HG03159 (cell line): Measurements from ENCODE around the gene ZNF200.
A peak's percentile ranks its signal among the peaks of the same experiment; 100 is the strongest.
"Not testable (repeated sequence)": the region's sequence is repeated elsewhere in the genome, so short reads cannot be mapped to it uniquely, and the experiment has no call there.

Source experiments
- ATAC-seq: cut with Tn5 transposase; IDR thresholded peaks from one replicate; pipeline ENCODE4 v1.9.1; 2021; ENCODE audit warnings: mild to moderate bottlenecking, moderate library complexity; ENCODE audit not compliant: unreplicated experiment

Gene ZNF200

GRCh38 chr16:3234857-3235561 is at the start of gene ZNF200:
Gene ZNF200, minus strand, starts transcription at chr16:3235158. Its CDS starts 1,403 bp downstream, at chr16:3233755.
- ATAC-seq: peak; percentile 92

GRCh38 chr16:3283543-3284447 is 48.8 kb upstream of the ZNF200 start:
- ATAC-seq: peak; percentile 21

DNA sequence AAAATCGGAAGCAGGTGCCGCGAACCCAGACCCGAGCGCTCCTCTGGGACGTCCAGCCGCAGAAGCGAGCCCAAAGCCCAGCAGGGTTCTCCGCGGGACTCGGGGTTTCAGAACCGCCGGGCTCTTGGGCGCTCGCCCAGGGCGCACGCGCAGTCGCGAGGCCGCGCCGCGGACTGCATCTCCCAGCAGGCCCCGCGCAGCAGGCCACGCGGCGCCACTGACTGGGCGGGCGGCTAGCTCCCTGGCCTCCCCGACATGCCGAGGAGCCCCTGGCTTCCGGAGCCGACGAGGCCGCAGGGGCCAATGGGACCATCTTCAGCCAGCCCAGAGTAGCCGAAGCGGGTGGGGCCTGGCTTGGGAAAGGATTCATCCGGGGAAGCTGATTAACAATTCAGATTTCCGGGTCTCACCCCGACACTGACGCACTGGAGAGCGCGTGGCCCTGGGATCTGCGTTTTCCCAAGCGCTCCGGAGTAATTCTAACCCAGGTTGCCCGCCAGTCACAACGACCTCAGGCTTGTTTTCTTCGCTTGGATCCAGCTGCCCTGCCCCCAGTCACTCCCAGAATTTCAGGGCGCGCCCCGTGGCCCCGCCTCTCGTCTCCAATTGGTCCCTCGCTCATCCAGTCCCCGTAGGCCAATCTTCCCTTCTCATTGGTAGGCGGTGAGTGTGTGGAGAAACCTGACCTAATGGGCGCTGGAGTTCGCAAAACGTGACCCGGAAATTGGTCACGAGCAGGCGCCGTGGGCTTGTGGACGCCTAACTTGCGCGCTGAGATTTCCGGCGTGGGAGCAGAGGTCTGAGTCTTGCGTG is 48.0 kb upstream of the ZNF200 start, which contains the start of gene ZNF263:
TSS of gene ZNF263 (plus strand) at position 762 of the 813 bp plus-strand sequence. CDS start 328 bp downstream, outside the sequence.
- ATAC-seq: peak; percentile 81

- peak; percentile 25 for ATAC-seq
Measured at GRCh38 chr16:3282103-3282729, 47.3 kb upstream of the ZNF200 start.

GRCh38 chr16:3281222-3281820 is 46.4 kb upstream of the ZNF200 start:
- no peak for ATAC-seq

GRCh38 chr16:3276679-3277078 is 41.7 kb upstream of the ZNF200 start:
- no peak for ATAC-seq

GRCh38 chr16:3274947-3275346 is 40.0 kb upstream of the ZNF200 start:
- no peak for ATAC-seq

- no peak for ATAC-seq
Measured at GRCh38 chr16:3274490-3274889, 39.5 kb upstream of the ZNF200 start.

DNA sequence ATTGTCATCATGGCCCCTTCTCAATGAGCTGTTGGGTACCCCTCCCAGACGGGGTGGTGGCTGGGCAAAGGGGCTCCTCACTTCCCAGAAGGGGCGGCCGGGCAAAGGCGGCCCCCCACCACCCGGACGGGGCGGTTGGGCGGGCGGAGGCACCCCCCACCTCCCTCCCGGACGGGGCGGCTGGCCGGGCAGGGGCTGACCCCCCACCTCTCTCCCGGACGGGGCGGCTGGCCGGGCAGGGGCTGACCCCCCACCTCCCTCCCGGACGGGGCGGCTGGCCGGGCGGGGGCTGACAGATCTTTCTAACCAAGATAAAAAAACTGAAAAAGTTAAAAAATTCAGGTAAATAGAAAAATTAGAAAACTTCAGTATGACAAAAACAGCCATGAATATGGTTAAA is 36.3 kb upstream of the ZNF200 start:
- ATAC-seq: not testable (repeated sequence)

GRCh38 chr16:3270718-3271117 is 35.8 kb upstream of the ZNF200 start:
- not testable (repeated sequence) for ATAC-seq

- ATAC-seq: no peak
Measured at GRCh38 chr16:3268294-3268693, 33.3 kb upstream of the ZNF200 start.

GRCh38 chr16:3266873-3267537 is 32.0 kb upstream of the ZNF200 start:
- no peak for ATAC-seq

DNA sequence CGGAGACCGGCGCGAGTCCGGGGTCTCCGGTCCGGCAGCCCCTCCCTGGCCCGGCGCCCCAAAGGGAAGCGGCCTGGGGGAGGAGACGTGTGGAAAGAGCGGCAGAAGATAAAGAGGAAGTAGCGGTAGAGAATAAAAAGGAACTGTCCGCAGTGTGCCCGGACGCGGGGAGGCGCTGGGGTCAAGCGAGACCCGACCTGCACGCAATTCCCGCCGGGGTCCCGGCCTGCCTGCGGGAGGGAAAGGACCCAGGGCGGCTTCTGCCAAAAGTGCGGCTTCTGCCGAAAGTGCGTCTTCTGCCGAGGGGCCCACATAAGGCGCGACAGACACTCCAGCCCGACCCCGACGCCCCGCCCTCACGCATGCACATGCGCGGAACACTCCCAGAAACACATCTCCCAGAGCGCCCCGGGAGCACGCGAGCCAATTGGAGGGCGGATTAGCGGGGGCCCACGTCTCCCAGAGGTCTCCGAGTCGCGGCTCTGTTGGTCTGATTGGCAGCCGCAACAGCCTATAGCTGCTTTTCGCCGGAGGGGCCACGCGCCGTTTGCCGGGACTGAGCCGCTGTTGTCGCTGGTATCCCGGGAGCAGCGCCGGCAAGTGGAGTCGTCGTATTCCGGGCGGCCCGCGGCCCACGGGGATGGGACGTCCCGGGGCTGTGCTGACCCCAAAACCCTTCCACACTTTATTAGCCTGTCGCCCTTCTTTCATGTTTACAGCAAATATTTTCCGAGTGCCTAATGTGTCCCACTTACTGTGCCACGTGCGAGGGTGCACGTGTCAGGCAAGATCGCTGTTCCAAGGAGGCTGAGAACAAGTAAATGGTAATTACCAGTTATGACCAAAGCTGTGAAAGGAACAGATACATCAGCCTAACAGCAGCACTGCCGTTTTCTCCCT is 29.4 kb upstream of the ZNF200 start:
- peak; percentile 76 for ATAC-seq

DNA sequence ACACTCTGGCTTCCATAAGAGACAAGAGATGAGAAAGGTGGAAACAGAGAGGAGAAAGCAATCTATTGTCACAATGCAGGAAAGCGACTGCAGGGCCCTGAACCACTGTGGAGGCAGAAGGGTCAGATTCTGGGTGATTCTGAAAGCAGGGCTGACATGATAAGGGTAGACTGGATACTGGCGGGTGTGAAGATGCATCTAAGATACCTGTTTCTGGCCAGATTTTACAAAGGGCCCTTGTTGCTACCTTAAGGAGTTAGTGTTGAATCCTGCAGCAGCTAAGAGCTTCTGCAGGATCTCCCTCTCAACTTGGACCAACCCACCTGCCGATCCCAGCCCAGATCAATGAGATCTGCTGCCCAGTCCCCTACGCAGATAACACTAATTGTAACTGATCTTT is 27.6 kb upstream of the ZNF200 start:
- ATAC-seq: no peak

DNA sequence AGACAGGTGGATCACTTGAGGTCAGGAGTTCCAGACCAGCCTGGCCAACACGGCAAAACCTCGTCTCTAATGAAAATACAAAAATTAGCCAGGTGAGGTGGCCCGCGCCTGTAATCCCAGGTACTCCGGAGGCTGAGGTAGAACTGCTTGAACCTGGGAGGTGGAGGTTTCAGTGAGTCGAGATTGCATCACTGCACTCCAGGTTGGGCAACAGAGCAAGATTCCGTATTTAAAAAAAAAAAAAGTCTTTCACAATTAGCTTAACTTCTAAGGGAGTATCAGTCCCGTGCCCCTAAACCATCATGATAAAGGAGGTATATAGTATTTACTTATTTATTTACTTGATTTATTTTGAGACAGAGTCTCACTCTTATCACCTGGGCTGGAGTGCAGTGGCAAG is 24.9 kb upstream of the ZNF200 start:
- ATAC-seq: no peak

- no peak for ATAC-seq
Measured at GRCh38 chr16:3256866-3257465, 22.0 kb upstream of the ZNF200 start.

- ATAC-seq: no peak
Measured at GRCh38 chr16:3256146-3256865, 21.3 kb upstream of the ZNF200 start, which contains the start of gene MEFV. Gene MEFV, minus strand, starts transcription at chr16:3256633. Its CDS starts 46 bp downstream, at chr16:3256587.
